Skin of body (tissue), 2 donors: ENCODE measurements around the gene SCN5A. TPM values are rescaled to one million over a fixed set of nuclear protein-coding genes. Genes with fewer than 3 reads are reported as not detected.

Source experiments
- DNase-seq: peaks from one replicate; lab custom pipeline; 2025; lab: John Stamatoyannopoulos, UW
- total RNA-seq: library from RNA; depleted of rRNA; stranded (reverse); fragments of >200 nt; gene quantifications from one replicate; pipeline ENCODE4 v1.2.3, GENCODE V29; 2014

SCN5A gene
- total RNA-seq, 1 donor from 2014 or later, result 0.39 TPM

- no peak for DNase-seq
These were observed 25.9 kb downstream of the SCN5A start for GRCh38 chr3:38623539-38623938.

GRCh38 chr3:38622336-38622735 lies 27.2 kb downstream of the SCN5A start:
- no peak for DNase-seq

GRCh38 chr3:38620236-38620635 lies 29.3 kb downstream of the SCN5A start:
- DNase-seq, result no peak

- no peak for DNase-seq
These were observed 31.1 kb downstream of the SCN5A start for GRCh38 chr3:38618343-38618742.

- no peak for DNase-seq
These were observed 31.9 kb downstream of the SCN5A start for GRCh38 chr3:38617586-38617985.

- no peak for DNase-seq
These were observed 32.4 kb downstream of the SCN5A start for GRCh38 chr3:38617137-38617536.

- DNase-seq, result no peak
These were observed 32.8 kb downstream of the SCN5A start for GRCh38 chr3:38616658-38617057.

- no peak for DNase-seq
These were observed 33.4 kb downstream of the SCN5A start for GRCh38 chr3:38616111-38616510.

GRCh38 chr3:38614651-38615352 lies 34.7 kb downstream of the SCN5A start:
- DNase-seq, result no peak

- no peak for DNase-seq
These were observed 35.4 kb downstream of the SCN5A start for GRCh38 chr3:38614091-38614490.

GRCh38 chr3:38613426-38613825 lies 36.1 kb downstream of the SCN5A start:
- DNase-seq, result no peak

GRCh38 chr3:38611866-38612265 lies 37.6 kb downstream of the SCN5A start:
- DNase-seq, result no peak

- DNase-seq, result no peak
These were observed 38.6 kb downstream of the SCN5A start for GRCh38 chr3:38610934-38611333.

- no peak for DNase-seq
These were observed 39.1 kb downstream of the SCN5A start for GRCh38 chr3:38610436-38610835.

- no peak for DNase-seq
These were observed 39.9 kb downstream of the SCN5A start for GRCh38 chr3:38609386-38610111.

GRCh38 chr3:38608961-38609360 lies 40.5 kb downstream of the SCN5A start:
- no peak for DNase-seq

GRCh38 chr3:38608086-38608775 lies 41.3 kb downstream of the SCN5A start:
- DNase-seq, result no peak

- DNase-seq, result no peak
These were observed 42.9 kb downstream of the SCN5A start for GRCh38 chr3:38606561-38606960.

- DNase-seq, result no peak
These were observed 43.5 kb downstream of the SCN5A start for GRCh38 chr3:38605981-38606380.

GRCh38 chr3:38604246-38604645 lies 45.2 kb downstream of the SCN5A start:
- no peak for DNase-seq

- DNase-seq, result no peak
These were observed 45.8 kb downstream of the SCN5A start for GRCh38 chr3:38603731-38604131.

GRCh38 chr3:38602576-38603250 lies 46.8 kb downstream of the SCN5A start:
- DNase-seq, result no peak
